SK-N-SH treated with all-trans-retinoic acid at 6 μM for 48 hours (cell line): Measurements from ENCODE around the gene NFASC.

Source experiments
- ATAC-seq: fragments of 200-7000 bp; cut with Tn5 transposase; 3 replicates; pipeline ENCODE4 v1.9.1; 2020; ENCODE audit warnings: mild to moderate bottlenecking, moderate library complexity
- ARNTL ChIP-seq: fragments of 450-650 bp; formaldehyde crosslinking; IDR thresholded peaks from 2 replicates; pipeline ENCODE4 v1.5.0; 2020; ENCODE audit warnings: low read depth, mild to moderate bottlenecking, moderate library complexity, borderline replicate concordance
- BACH2 ChIP-seq: fragments of 250-450 bp; sonication (Bioruptor Pico); IDR thresholded peaks from 2 replicates; pipeline ENCODE4 v1.9.0; 2021; ENCODE audit warnings: mild to moderate bottlenecking, borderline replicate concordance
- CREB5 ChIP-seq: fragments of 250-450 bp; sonication (Bioruptor Pico); IDR thresholded peaks from 2 replicates; pipeline ENCODE4 v1.5.1; 2020; ENCODE audit warnings: low read depth, mild to moderate bottlenecking, moderate library complexity
- CSDC2 ChIP-seq: fragments of 250-450 bp; sonication (Bioruptor Pico); IDR thresholded peaks from 2 replicates; pipeline ENCODE4 v1.5.0; 2020; ENCODE audit warnings: mild to moderate bottlenecking, moderate library complexity
- GLIS3 ChIP-seq: fragments of 250-450 bp; sonication (Bioruptor Pico); IDR thresholded peaks from 2 replicates; pipeline ENCODE4 v1.5.0; 2020; ENCODE audit warnings: mild to moderate bottlenecking, moderate library complexity
- ISL1 ChIP-seq: fragments of 250-450 bp; sonication (Bioruptor Pico); IDR thresholded peaks from 2 replicates; pipeline ENCODE4 v2.1.2; 2022; ENCODE audit warnings: mild to moderate bottlenecking, moderate library complexity
- OSR1 ChIP-seq: fragments of 250-450 bp; sonication (Bioruptor Pico); IDR thresholded peaks from 2 replicates; pipeline ENCODE4 v1.8.0; 2022; ENCODE audit warnings: moderate library complexity, mild to moderate bottlenecking, inconsistent platforms
- PATZ1 ChIP-seq: fragments of 250-450 bp; sonication (Bioruptor Pico); IDR thresholded peaks from 2 replicates; pipeline ENCODE4 v1.8.0; 2020; ENCODE audit warnings: mild to moderate bottlenecking, moderate library complexity, borderline replicate concordance
- PPARA ChIP-seq: fragments of 250-450 bp; sonication (Bioruptor Pico); IDR thresholded peaks from 2 replicates; pipeline ENCODE4 v1.5.0; 2020; ENCODE audit warnings: mild to moderate bottlenecking, borderline replicate concordance
- RARB ChIP-seq: fragments of 250-450 bp; sonication (Bioruptor Pico); IDR thresholded peaks from 2 replicates; pipeline ENCODE4 v1.8.0; 2021; ENCODE audit warnings: mild to moderate bottlenecking, moderate library complexity
- TCF4 ChIP-seq: fragments of 250-450 bp; sonication (Bioruptor Pico); IDR thresholded peaks from 2 replicates; pipeline ENCODE4 v1.8.0; 2021; ENCODE audit warnings: mild to moderate bottlenecking, moderate library complexity, borderline replicate concordance
- TOX ChIP-seq: fragments of 250-450 bp; sonication (Bioruptor Pico); IDR thresholded peaks from 2 replicates; pipeline ENCODE4 v1.8.0; 2021; ENCODE audit warnings: mild to moderate bottlenecking, moderate library complexity, borderline replicate concordance
- TSHZ2 ChIP-seq: fragments of 250-450 bp; sonication (Bioruptor Pico); IDR thresholded peaks from 2 replicates; pipeline ENCODE4 v1.5.0; 2020; ENCODE audit warnings: mild to moderate bottlenecking, moderate library complexity
- ZC3H10 ChIP-seq: fragments of 250-450 bp; sonication (Bioruptor Pico); IDR thresholded peaks from 2 replicates; pipeline ENCODE4 v1.5.1; 2021; ENCODE audit warnings: mild to moderate bottlenecking, moderate library complexity
- ZFP3 ChIP-seq: fragments of 250-450 bp; sonication (Bioruptor Pico); IDR thresholded peaks from 2 replicates; pipeline ENCODE4 v1.5.0; 2020; ENCODE audit warnings: mild to moderate bottlenecking, moderate library complexity
- TF ChIP-seq, protein P1 (sequence below): fragments of 250-450 bp; sonication (Bioruptor Pico); IDR thresholded peaks from 2 replicates; pipeline ENCODE4 v1.5.1; 2021; ENCODE audit warnings: mild to moderate bottlenecking, moderate library complexity
- TF ChIP-seq, protein P2 (sequence below): fragments of 250-450 bp; sonication (Bioruptor Pico); IDR thresholded peaks from 2 replicates; pipeline ENCODE4 v1.8.0; 2021; ENCODE audit warnings: low read depth, mild to moderate bottlenecking, moderate library complexity, borderline replicate concordance

The NFASC gene

GRCh38 chr1:204841798-204842197 lies 28.9 kb upstream of the NFASC start:
- TF ChIP-seq, protein P1, sequence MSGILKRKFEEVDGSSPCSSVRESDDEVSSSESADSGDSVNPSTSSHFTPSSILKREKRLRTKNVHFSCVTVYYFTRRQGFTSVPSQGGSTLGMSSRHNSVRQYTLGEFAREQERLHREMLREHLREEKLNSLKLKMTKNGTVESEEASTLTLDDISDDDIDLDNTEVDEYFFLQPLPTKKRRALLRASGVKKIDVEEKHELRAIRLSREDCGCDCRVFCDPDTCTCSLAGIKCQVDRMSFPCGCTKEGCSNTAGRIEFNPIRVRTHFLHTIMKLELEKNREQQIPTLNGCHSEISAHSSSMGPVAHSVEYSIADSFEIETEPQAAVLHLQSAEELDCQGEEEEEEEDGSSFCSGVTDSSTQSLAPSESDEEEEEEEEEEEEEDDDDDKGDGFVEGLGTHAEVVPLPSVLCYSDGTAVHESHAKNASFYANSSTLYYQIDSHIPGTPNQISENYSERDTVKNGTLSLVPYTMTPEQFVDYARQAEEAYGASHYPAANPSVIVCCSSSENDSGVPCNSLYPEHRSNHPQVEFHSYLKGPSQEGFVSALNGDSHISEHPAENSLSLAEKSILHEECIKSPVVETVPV, result no peak
- no peak for TF ChIP-seq RARB
- ATAC-seq, result no peak

DNA sequence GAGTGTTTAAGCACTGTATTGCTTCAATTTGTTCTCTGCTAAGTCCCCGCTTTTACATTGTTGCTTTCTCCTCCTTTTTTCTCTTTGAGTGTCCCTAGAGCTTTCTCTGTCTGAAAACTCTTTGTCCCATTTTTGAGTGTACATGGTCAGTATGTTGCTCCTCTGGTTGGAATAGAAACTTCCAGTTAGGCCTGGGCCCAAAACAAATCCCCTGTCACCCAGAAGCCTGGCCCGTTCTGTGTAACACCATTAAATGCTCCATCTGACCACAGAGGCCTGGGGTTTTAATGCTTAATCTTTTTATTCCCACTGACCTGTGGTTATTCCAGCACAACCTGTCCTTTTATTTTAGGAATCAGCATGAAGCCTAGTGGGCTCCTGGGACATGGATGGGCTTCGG lies 28.3 kb upstream of the NFASC start:
- TF ChIP-seq ISL1, result no peak
- no peak for TF ChIP-seq CREB5 (CRISPR knock-in tag)
- TF ChIP-seq, protein P1, result no peak
- TF ChIP-seq RARB, result no peak
- TF ChIP-seq PATZ1 (CRISPR knock-in tag), result no peak
- no peak for TF ChIP-seq GLIS3 (CRISPR knock-in tag)
- no peak for TF ChIP-seq CSDC2
- TF ChIP-seq ARNTL, result no peak
- no peak for ATAC-seq

DNA sequence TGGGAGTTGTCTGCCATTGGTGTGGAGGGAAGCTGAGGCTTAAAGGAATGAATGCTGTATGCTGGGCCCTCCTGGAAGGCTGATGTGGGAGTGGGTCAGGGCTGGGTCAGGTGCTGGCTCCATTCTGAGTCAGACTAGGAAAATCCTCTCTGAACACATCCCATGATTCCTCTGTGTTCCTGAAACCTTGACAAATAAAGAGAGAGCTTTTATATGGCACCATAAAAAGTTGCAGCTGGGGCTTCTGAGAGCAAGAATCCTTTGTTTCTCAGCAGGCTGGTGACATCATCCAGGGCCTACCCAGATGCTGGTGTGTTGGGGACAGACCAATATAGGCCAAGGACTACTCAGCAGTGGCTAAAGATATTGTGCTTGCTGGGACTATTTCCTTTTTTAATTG lies 27.8 kb upstream of the NFASC start:
- ATAC-seq, result no peak
- no peak for TF ChIP-seq BACH2 (CRISPR knock-in tag)
- no peak for TF ChIP-seq TSHZ2 (CRISPR knock-in tag)
- TF ChIP-seq GLIS3 (CRISPR knock-in tag), result no peak
- TF ChIP-seq, protein P2, sequence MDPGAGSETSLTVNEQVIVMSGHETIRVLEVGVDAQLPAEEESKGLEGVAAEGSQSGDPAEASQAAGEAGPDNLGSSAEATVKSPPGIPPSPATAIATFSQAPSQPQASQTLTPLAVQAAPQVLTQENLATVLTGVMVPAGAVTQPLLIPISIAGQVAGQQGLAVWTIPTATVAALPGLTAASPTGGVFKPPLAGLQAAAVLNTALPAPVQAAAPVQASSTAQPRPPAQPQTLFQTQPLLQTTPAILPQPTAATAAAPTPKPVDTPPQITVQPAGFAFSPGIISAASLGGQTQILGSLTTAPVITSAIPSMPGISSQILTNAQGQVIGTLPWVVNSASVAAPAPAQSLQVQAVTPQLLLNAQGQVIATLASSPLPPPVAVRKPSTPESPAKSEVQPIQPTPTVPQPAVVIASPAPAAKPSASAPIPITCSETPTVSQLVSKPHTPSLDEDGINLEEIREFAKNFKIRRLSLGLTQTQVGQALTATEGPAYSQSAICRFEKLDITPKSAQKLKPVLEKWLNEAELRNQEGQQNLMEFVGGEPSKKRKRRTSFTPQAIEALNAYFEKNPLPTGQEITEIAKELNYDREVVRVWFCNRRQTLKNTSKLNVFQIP, result no peak
- TF ChIP-seq ZC3H10 (CRISPR knock-in tag), result no peak
- no peak for TF ChIP-seq PPARA (CRISPR knock-in tag)
- no peak for TF ChIP-seq CREB5 (CRISPR knock-in tag)
- TF ChIP-seq ISL1, result no peak
- TF ChIP-seq TCF4 (CRISPR knock-in tag), result no peak
- no peak for TF ChIP-seq OSR1 (CRISPR knock-in tag)
- TF ChIP-seq ZFP3 (CRISPR knock-in tag), result no peak
- TF ChIP-seq TOX (CRISPR knock-in tag), result no peak
- no peak for TF ChIP-seq ARNTL
